Activated T-helper 2 cell treated with anti-CD3 and anti-CD28 coated beads, Interferon-gamma antibody, Interleukin-2, Interleukin-4, amounts not matched to agents 10 μg/mL and 5 μg/mL and 100 μg/mL, durations not matched to agents 14 hours and 24 hours and 36 hours (primary cell): Measurements from ENCODE around the gene NMT2. TPM values are rescaled to one million over a fixed set of nuclear protein-coding genes. Genes with fewer than 3 reads are reported as not detected.
A peak's percentile ranks its signal among the peaks of the same experiment; 100 is the strongest.
"Not testable (repeated sequence)": the region's sequence is repeated elsewhere in the genome, so short reads cannot be mapped to it uniquely, and the experiment has no call there.

Experiments
- DNase-seq: peaks from one replicate; pipeline ENCODE4 v3.0.0; 2021; ENCODE audit warnings: low spot score
- H3K27ac Mint-ChIP-seq: one replicate; pipeline ENCODE4 v1.8.0; 2021; ENCODE audit warnings: mixed read lengths
- H3K27me3 Mint-ChIP-seq: one replicate; pipeline ENCODE4 v1.8.0; 2021; ENCODE audit warnings: low read depth, mixed read lengths
- H3K36me3 Mint-ChIP-seq: one replicate; pipeline ENCODE4 v1.8.0; 2021; ENCODE audit warnings: low read depth, mixed read lengths
- H3K4me1 Mint-ChIP-seq: one replicate; pipeline ENCODE4 v1.8.0; 2021; ENCODE audit warnings: low read depth, mixed read lengths
- H3K4me3 Mint-ChIP-seq: one replicate; pipeline ENCODE4 v1.8.0; 2021; ENCODE audit warnings: low read depth, mild to moderate bottlenecking, moderate library complexity, mixed read lengths
- H3K9me3 Mint-ChIP-seq: one replicate; pipeline ENCODE4 v1.8.0; 2021; ENCODE audit warnings: mixed read lengths
- intact Hi-C: fragments of 100-400 bp; cut with micrococcal nuclease; formaldehyde crosslinking; loops from one replicate; pipeline ENCODE4 v1.15.1; 2023
- total RNA-seq: library from RNA; stranded (reverse); gene quantifications from 2 replicates; pipeline ENCODE4 v1.2.3, GENCODE V29; 2022

Gene NMT2
- 34.5 and 37.6 TPM in 2 replicates for total RNA-seq

- Mint-ChIP-seq H3K4me1 (peaks cover 55% of the 10 kb centered on the region), H3K36me3 (peaks cover 24% of the 10 kb centered on the region), H3K4me3 (peak within 1 kb of the TSS; percentile 98), H3K27me3 (no peaks in the 10 kb centered on the region), H3K9me3 (no peaks in the 10 kb centered on the region), H3K27ac (peak within 1 kb of the TSS; percentile 95)
- DNase-seq, result peak; percentile 75
- intact Hi-C loops, result loop anchor here (1.0 to 5.0 kb wide), 5 partner anchors 20 to 290 kb away; partner anchors contain the start of genes FAM171A1, MEIG1 and SUV39H2
Measured at GRCh38 chr10:15168291-15168785, at the start of gene NMT2. TSS of gene NMT2 (minus strand) at chr10:15168693. CDS start at chr10:15168612, 81 bp downstream.

GRCh38 chr10:15216700-15217099 is 48.2 kb upstream of the NMT2 start:
- no peak overlapping the region for H3K27ac Mint-ChIP-seq
- intact Hi-C loops, result no loop called here
- H3K36me3 Mint-ChIP-seq, result no peaks in the 10 kb centered on the region
- no peaks in the 10 kb centered on the region for H3K9me3 Mint-ChIP-seq
- no peaks in the 10 kb centered on the region for H3K27me3 Mint-ChIP-seq
- H3K4me1 Mint-ChIP-seq, result no peaks in the 10 kb centered on the region
- no peak for DNase-seq
- no peak overlapping the region for H3K4me3 Mint-ChIP-seq

GRCh38 chr10:15214237-15214636 is 45.7 kb upstream of the NMT2 start:
- intact Hi-C loops, result loop anchor here (5.0 kb wide), 1 partner anchor 158 kb away; the partner anchor contains the start of gene FAM171A1
- no peaks in the 10 kb centered on the region for H3K27me3 Mint-ChIP-seq
- H3K4me1 Mint-ChIP-seq, result peaks cover 15% of the 10 kb centered on the region
- no peak for DNase-seq
- no peaks in the 10 kb centered on the region for H3K36me3 Mint-ChIP-seq
- no peak overlapping the region for H3K27ac Mint-ChIP-seq
- no peak overlapping the region for H3K4me3 Mint-ChIP-seq
- no peaks in the 10 kb centered on the region for H3K9me3 Mint-ChIP-seq

GRCh38 chr10:15213461-15213861 is 45.0 kb upstream of the NMT2 start:
- H3K36me3 Mint-ChIP-seq, result no peaks in the 10 kb centered on the region

GRCh38 chr10:15211464-15211979 is 43.0 kb upstream of the NMT2 start:
- intact Hi-C loops, result loop anchor here (5.0 kb wide), 1 partner anchor 161 kb away; the partner anchor contains the start of gene FAM171A1
- H3K9me3 Mint-ChIP-seq, result no peaks in the 10 kb centered on the region
- no peaks in the 10 kb centered on the region for H3K36me3 Mint-ChIP-seq
- H3K27ac Mint-ChIP-seq, result no peak overlapping the region
- no peak for DNase-seq
- no peak overlapping the region for H3K4me3 Mint-ChIP-seq
- H3K27me3 Mint-ChIP-seq, result no peaks in the 10 kb centered on the region
- peaks cover 40% of the 10 kb centered on the region for H3K4me1 Mint-ChIP-seq

More at GRCh38 chr10:15213461-15213861, 45.0 kb upstream of the NMT2 start:
- no peaks in the 10 kb centered on the region for H3K27me3 Mint-ChIP-seq
- intact Hi-C loops, result loop anchor here (5.0 kb wide), 1 partner anchor 159 kb away; the partner anchor contains the start of gene FAM171A1
- no peak for DNase-seq
- peaks cover 22% of the 10 kb centered on the region for H3K4me1 Mint-ChIP-seq
- no peak overlapping the region for H3K27ac Mint-ChIP-seq
- H3K9me3 Mint-ChIP-seq, result no peaks in the 10 kb centered on the region
- no peak overlapping the region for H3K4me3 Mint-ChIP-seq

- Mint-ChIP-seq H3K9me3 (no peaks in the 10 kb centered on the region), H3K27me3 (no peaks in the 10 kb centered on the region), H3K4me1 (peaks cover 42% of the 10 kb centered on the region), H3K36me3 (no peaks in the 10 kb centered on the region), H3K4me3 (no peak overlapping the region), H3K27ac (no peak overlapping the region)
- intact Hi-C loops, result loop anchor here (5.0 kb wide), 1 partner anchor 162 kb away; the partner anchor contains the start of gene FAM171A1
- DNase-seq, result no peak
Measured at GRCh38 chr10:15210521-15210920, 42.0 kb upstream of the NMT2 start.

- intact Hi-C loops, result loop anchor here (1.0 to 5.0 kb wide), 3 partner anchors 41 to 162 kb away; partner anchors contain the start of gene FAM171A1
- H3K27me3 Mint-ChIP-seq, result no peaks in the 10 kb centered on the region
- peak; percentile 66 for DNase-seq
- peaks cover 42% of the 10 kb centered on the region for H3K4me1 Mint-ChIP-seq
- no peaks in the 10 kb centered on the region for H3K9me3 Mint-ChIP-seq
- H3K36me3 Mint-ChIP-seq, result no peaks in the 10 kb centered on the region
- no peak overlapping the region for H3K4me3 Mint-ChIP-seq
- no peak overlapping the region for H3K27ac Mint-ChIP-seq
Measured at GRCh38 chr10:15209827-15210509, 41.5 kb upstream of the NMT2 start.

GRCh38 chr10:15208221-15208620 is 39.7 kb upstream of the NMT2 start:
- Mint-ChIP-seq H3K27me3 (no peaks in the 10 kb centered on the region), H3K36me3 (no peaks in the 10 kb centered on the region), H3K27ac (peak overlapping the region; percentile 69), H3K9me3 (peaks cover 1% of the 10 kb centered on the region), H3K4me1 (peaks cover 42% of the 10 kb centered on the region), H3K4me3 (peak overlapping the region; percentile 7)
- no peak for DNase-seq
- intact Hi-C loops, result no loop called here

- H3K4me3 Mint-ChIP-seq, H3K27me3 Mint-ChIP-seq, H3K27ac Mint-ChIP-seq, H3K36me3 Mint-ChIP-seq, H3K9me3 Mint-ChIP-seq, intact Hi-C loops, DNase-seq: not testable (repeated sequence)
- H3K4me1 Mint-ChIP-seq, result peaks cover 48% of the 10 kb centered on the region
Measured at GRCh38 chr10:15207410-15207809, 38.9 kb upstream of the NMT2 start.

GRCh38 chr10:15202639-15203038 is 34.1 kb upstream of the NMT2 start:
- H3K27me3 Mint-ChIP-seq, result no peaks in the 10 kb centered on the region
- no peaks in the 10 kb centered on the region for H3K36me3 Mint-ChIP-seq
- H3K4me3 Mint-ChIP-seq, result no peak overlapping the region
- intact Hi-C loops, result no loop called here
- peaks cover 46% of the 10 kb centered on the region for H3K4me1 Mint-ChIP-seq
- no peak for DNase-seq
- peaks cover 4% of the 10 kb centered on the region for H3K9me3 Mint-ChIP-seq
- H3K27ac Mint-ChIP-seq, result no peak overlapping the region

- H3K4me1 Mint-ChIP-seq, result peaks cover 46% of the 10 kb centered on the region
- H3K9me3 Mint-ChIP-seq, H3K27me3 Mint-ChIP-seq, DNase-seq, intact Hi-C loops, H3K4me3 Mint-ChIP-seq, H3K36me3 Mint-ChIP-seq, H3K27ac Mint-ChIP-seq: not testable (repeated sequence)
Measured at GRCh38 chr10:15202301-15202621, 33.8 kb upstream of the NMT2 start.

GRCh38 chr10:15201589-15202300 is 33.3 kb upstream of the NMT2 start:
- H3K9me3 Mint-ChIP-seq, result peaks cover 4% of the 10 kb centered on the region
- no peaks in the 10 kb centered on the region for H3K27me3 Mint-ChIP-seq
- H3K27ac Mint-ChIP-seq, result no peak overlapping the region
- intact Hi-C loops, result loop anchor here (2.0 kb wide), 1 partner anchor 79 kb away; no protein-coding TSS in a partner anchor
- peaks cover 46% of the 10 kb centered on the region for H3K4me1 Mint-ChIP-seq
- no peak overlapping the region for H3K4me3 Mint-ChIP-seq
- DNase-seq, result no peak
- H3K36me3 Mint-ChIP-seq, result no peaks in the 10 kb centered on the region
